T-helper 17 cell (primary cell): ENCODE data around the gene MRO. TPM values are rescaled to one million over a fixed set of nuclear protein-coding genes. Genes with fewer than 3 reads are reported as not detected.
"Not testable (repeated sequence)": the region's sequence is repeated elsewhere in the genome, so short reads cannot be mapped to it uniquely, and the experiment has no call there.

Experiments used
- ATAC-seq: fragments of 150-1000 bp; cut with Tn5 transposase; 2 replicates; pipeline ENCODE4 v1.10.0; 2021; ENCODE audit warnings: mild to moderate bottlenecking, moderate library complexity
- DNase-seq, 3 donors: peaks; one replicate each; pipeline versions ENCODE4 v3.0.0 to v3.0.0-alpha.2; 2020 to 2021
- H3K9me3 ChIP-seq: one replicate; pipeline ENCODE4 v1.7.0; 2013; ENCODE audit warnings: low read length, mild to moderate bottlenecking; ENCODE audit not compliant: control insufficient read depth, poor library complexity, severe bottlenecking
- H3K27ac Mint-ChIP-seq: one replicate; pipeline ENCODE4 v1.8.0; 2022; ENCODE audit warnings: mild to moderate bottlenecking, moderate library complexity, mixed read lengths
- H3K27me3 Mint-ChIP-seq: one replicate; pipeline ENCODE4 v1.8.0; 2022; ENCODE audit warnings: mixed read lengths
- H3K36me3 Mint-ChIP-seq: one replicate; pipeline ENCODE4 v1.8.0; 2022; ENCODE audit warnings: low read depth, mixed read lengths
- H3K4me1 Mint-ChIP-seq: one replicate; pipeline ENCODE4 v1.8.0; 2022; ENCODE audit warnings: mild to moderate bottlenecking, mixed read lengths
- H3K4me3 Mint-ChIP-seq: one replicate; pipeline ENCODE4 v1.8.0; 2022; ENCODE audit warnings: mild to moderate bottlenecking, moderate library complexity, mixed read lengths
- total RNA-seq, 4 donors: library from RNA in 2 of 4; stranded (reverse) in 2 of 4; gene quantifications; one replicate each; pipeline ENCODE4 v1.2.3 and lab custom pipeline; 2022 to 2026

Gene MRO
- total RNA-seq, 2 donors from 2014 or later = not detected

- DNase-seq = no peak
- H3K27ac Mint-ChIP-seq = no peak overlapping the region
- H3K4me1 Mint-ChIP-seq = peaks cover 2% of the 10 kb centered on the region
- H3K4me3 Mint-ChIP-seq = no peak overlapping the region
- H3K36me3 Mint-ChIP-seq = no peaks in the 10 kb centered on the region
- ATAC-seq = no peak
- H3K9me3 ChIP-seq = no peaks in the 10 kb centered on the region
- H3K27me3 Mint-ChIP-seq = peaks cover 50% of the 10 kb centered on the region
Observed at GRCh38 chr18:50802141-50802540, 17.7 kb downstream of the MRO start.

GRCh38 chr18:50797142-50797541, 22.7 kb downstream of the MRO start:
- H3K27ac Mint-ChIP-seq = no peak overlapping the region
- no peaks in the 10 kb centered on the region for H3K4me1 Mint-ChIP-seq
- no peak for ATAC-seq
- no peak for DNase-seq
- no peaks in the 10 kb centered on the region for H3K36me3 Mint-ChIP-seq
- H3K9me3 ChIP-seq = no peaks in the 10 kb centered on the region
- H3K27me3 Mint-ChIP-seq = peaks cover 74% of the 10 kb centered on the region
- no peak overlapping the region for H3K4me3 Mint-ChIP-seq

GRCh38 chr18:50796495-50796894, 23.3 kb downstream of the MRO start:
- peaks cover 71% of the 10 kb centered on the region for H3K27me3 Mint-ChIP-seq
- ATAC-seq (no peak), DNase-seq (no peak)
- no peak overlapping the region for H3K4me3 Mint-ChIP-seq
- no peaks in the 10 kb centered on the region for H3K4me1 Mint-ChIP-seq
- H3K36me3 Mint-ChIP-seq = no peaks in the 10 kb centered on the region
- no peaks in the 10 kb centered on the region for H3K9me3 ChIP-seq
- no peak overlapping the region for H3K27ac Mint-ChIP-seq

- DNase-seq (no peak), ATAC-seq (no peak)
- Mint-ChIP-seq H3K27me3 (peaks cover 65% of the 10 kb centered on the region), H3K27ac (no peak overlapping the region), H3K36me3 (no peaks in the 10 kb centered on the region), H3K4me1 (no peaks in the 10 kb centered on the region), H3K4me3 (no peak overlapping the region)
- no peaks in the 10 kb centered on the region for H3K9me3 ChIP-seq
Observed at GRCh38 chr18:50793641-50794565, 25.9 kb downstream of the MRO start.

GRCh38 chr18:50792885-50793284, 26.9 kb downstream of the MRO start:
- no peak overlapping the region for H3K4me3 Mint-ChIP-seq
- DNase-seq = no peak
- no peaks in the 10 kb centered on the region for H3K36me3 Mint-ChIP-seq
- ATAC-seq = no peak
- no peak overlapping the region for H3K27ac Mint-ChIP-seq
- H3K9me3 ChIP-seq = no peaks in the 10 kb centered on the region
- H3K27me3 Mint-ChIP-seq = peaks cover 67% of the 10 kb centered on the region
- H3K4me1 Mint-ChIP-seq = no peaks in the 10 kb centered on the region

GRCh38 chr18:50791599-50792438, 28.0 kb downstream of the MRO start:
- no peak overlapping the region for H3K4me3 Mint-ChIP-seq
- no peak overlapping the region for H3K27ac Mint-ChIP-seq
- H3K4me1 Mint-ChIP-seq = no peaks in the 10 kb centered on the region
- peaks cover 58% of the 10 kb centered on the region for H3K27me3 Mint-ChIP-seq
- no peaks in the 10 kb centered on the region for H3K36me3 Mint-ChIP-seq
- ATAC-seq = no peak
- DNase-seq = no peak
- H3K9me3 ChIP-seq = no peaks in the 10 kb centered on the region

- Mint-ChIP-seq H3K4me1 (no peaks in the 10 kb centered on the region), H3K27ac (no peak overlapping the region), H3K4me3 (no peak overlapping the region), H3K27me3 (peaks cover 49% of the 10 kb centered on the region), H3K36me3 (no peaks in the 10 kb centered on the region)
- DNase-seq (no peak), ATAC-seq (no peak)
- H3K9me3 ChIP-seq = no peaks in the 10 kb centered on the region
Observed at GRCh38 chr18:50790948-50791347, 28.9 kb downstream of the MRO start.

- Mint-ChIP-seq H3K36me3 (no peaks in the 10 kb centered on the region), H3K4me1 (peaks cover 2% of the 10 kb centered on the region)
- no peak for ATAC-seq
Observed at GRCh38 chr18:50790241-50790640, 29.6 kb downstream of the MRO start.

GRCh38 chr18:50788284-50788683, 31.5 kb downstream of the MRO start:
- Mint-ChIP-seq H3K4me1 (peaks cover 2% of the 10 kb centered on the region), H3K27ac (no peak overlapping the region), H3K27me3 (peaks cover 36% of the 10 kb centered on the region), H3K4me3 (no peak overlapping the region), H3K36me3 (no peaks in the 10 kb centered on the region)
- no peaks in the 10 kb centered on the region for H3K9me3 ChIP-seq
- ATAC-seq (no peak), DNase-seq (no peak)

More at GRCh38 chr18:50790241-50790640, 29.6 kb downstream of the MRO start:
- H3K9me3 ChIP-seq = no peaks in the 10 kb centered on the region
- peaks cover 42% of the 10 kb centered on the region for H3K27me3 Mint-ChIP-seq
- H3K4me3 Mint-ChIP-seq = no peak overlapping the region
- DNase-seq = no peak
- H3K27ac Mint-ChIP-seq = no peak overlapping the region

GRCh38 chr18:50786864-50787263, 33.0 kb downstream of the MRO start:
- H3K36me3 Mint-ChIP-seq = no peaks in the 10 kb centered on the region
- no peaks in the 10 kb centered on the region for H3K9me3 ChIP-seq
- no peak overlapping the region for H3K27ac Mint-ChIP-seq
- DNase-seq = no peak
- peaks cover 2% of the 10 kb centered on the region for H3K4me1 Mint-ChIP-seq
- no peak for ATAC-seq
- no peak overlapping the region for H3K4me3 Mint-ChIP-seq
- peaks cover 40% of the 10 kb centered on the region for H3K27me3 Mint-ChIP-seq

- no peak overlapping the region for H3K4me3 Mint-ChIP-seq
- no peaks in the 10 kb centered on the region for H3K9me3 ChIP-seq
- peaks cover 2% of the 10 kb centered on the region for H3K4me1 Mint-ChIP-seq
- H3K27me3 Mint-ChIP-seq = peaks cover 39% of the 10 kb centered on the region
- no peak overlapping the region for H3K27ac Mint-ChIP-seq
- ATAC-seq (no peak), DNase-seq (no peak)
- no peaks in the 10 kb centered on the region for H3K36me3 Mint-ChIP-seq
Observed at GRCh38 chr18:50783553-50783952, 36.3 kb downstream of the MRO start.

- not testable (repeated sequence) for ATAC-seq, H3K36me3 Mint-ChIP-seq, DNase-seq, H3K9me3 ChIP-seq, H3K4me3 Mint-ChIP-seq, H3K27ac Mint-ChIP-seq, H3K4me1 Mint-ChIP-seq
- H3K27me3 Mint-ChIP-seq = peaks cover 37% of the 10 kb centered on the region
Observed at GRCh38 chr18:50779021-50779420, 40.8 kb downstream of the MRO start.

GRCh38 chr18:50776383-50776782, 43.4 kb downstream of the MRO start:
- no peaks in the 10 kb centered on the region for H3K36me3 Mint-ChIP-seq
- ATAC-seq = no peak
- DNase-seq = no peak
- no peak overlapping the region for H3K4me3 Mint-ChIP-seq
- H3K27me3 Mint-ChIP-seq = peaks cover 31% of the 10 kb centered on the region
- H3K27ac Mint-ChIP-seq = no peak overlapping the region
- H3K4me1 Mint-ChIP-seq = no peaks in the 10 kb centered on the region
- H3K9me3 ChIP-seq = no peaks in the 10 kb centered on the region
